K562 (cell line): ENCODE measurements around the gene CDK5RAP3. TPM values are rescaled to one million over a fixed set of nuclear protein-coding genes. Genes with fewer than 3 reads are reported as not detected.

ENCODE experiments used
- ATF7 ChIP-seq: fragments of 450-650 bp; IDR thresholded peaks from 2 replicates; pipeline ENCODE4 v1.7.1; 2014; ENCODE audit warnings: mild to moderate bottlenecking, moderate library complexity
- COPS2 ChIP-seq: fragments of 450-650 bp; conservative IDR thresholded peaks from 2 replicates; pipeline ENCODE4 v1.6.1; 2016; ENCODE audit warnings: mild to moderate bottlenecking, moderate library complexity
- E2F1 ChIP-seq: sonication (generic); formaldehyde crosslinking; IDR thresholded peaks from 2 replicates; pipeline ENCODE4 v1.8.1; 2023; ENCODE audit warnings: mild to moderate bottlenecking, missing genetic modification reagents, moderate library complexity
- FOXP1 ChIP-seq: sonication (generic); formaldehyde crosslinking; IDR thresholded peaks from 2 replicates; pipeline ENCODE4 v1.8.0; 2022; ENCODE audit warnings: mild to moderate bottlenecking, missing genetic modification reagents
- MEF2D ChIP-seq: conservative IDR thresholded peaks from 2 replicates; pipeline ENCODE4 v1.6.1; 2016; ENCODE audit warnings: low read depth, missing genetic modification characterization, missing compliant biosample characterization
- MLLT1 ChIP-seq, 2 experiments: fragments of 450-650 bp; IDR thresholded peaks; 2 replicates each; pipeline ENCODE4 v1.6.1; 2016
- NUFIP1 ChIP-seq: fragments of 450-650 bp; IDR thresholded peaks from 2 replicates; pipeline ENCODE4 v1.6.1; 2018; ENCODE audit not compliant: partially characterized antibody
- POLR2A ChIP-seq: fragments of 450-650 bp; conservative IDR thresholded peaks from 2 replicates; pipeline ENCODE4 v1.6.1; 2016
- PTTG1 ChIP-seq: fragments of 450-650 bp; IDR thresholded peaks from 2 replicates; pipeline ENCODE4 v1.6.1; 2016; ENCODE audit warnings: low read depth, mild to moderate bottlenecking, missing genetic modification characterization, missing compliant biosample characterization
- ZNF197 ChIP-seq: fragments of 200-800 bp; sonication (Bioruptor generic); IDR thresholded peaks from 2 replicates; pipeline ENCODE4 v1.6.1; 2016; ENCODE audit warnings: low read depth, missing genetic modification characterization, missing compliant biosample characterization
- ZNF41 ChIP-seq: fragments of 250-450 bp; sonication (Bioruptor Pico); conservative IDR thresholded peaks from 2 replicates; pipeline ENCODE4 v1.4.0; 2020; ENCODE audit warnings: mild to moderate bottlenecking
- ZNF740 ChIP-seq, 3 experiments: fragments of 200-800 bp in 1 of 3; sonication (Bioruptor generic) in 1 of 3; sonication (generic) in 1 of 3; formaldehyde crosslinking in 1 of 3; IDR thresholded peaks; 2 replicates each; pipeline versions ENCODE4 v1.6.1 to v1.8.0; 2016 to 2022; ENCODE audit warnings: mild to moderate bottlenecking in 2 of 3, missing compliant biosample characterization in 2 of 3, missing genetic modification characterization in 2 of 3, missing genetic modification reagents in 1 of 3
- ZSCAN32 ChIP-seq: fragments of 450-650 bp; formaldehyde crosslinking; IDR thresholded peaks from 2 replicates; pipeline ENCODE4 v1.4.0; 2020; ENCODE audit warnings: mild to moderate bottlenecking, moderate library complexity
- polyA plus RNA-seq, 8 experiments: library from polyadenylated mRNA; depleted of rRNA in 4 of 8; stranded (reverse) in 5 of 8; unstranded in 3 of 8; fragments of >200 nt; fragmentation: Nextera tagmentation in 2 of 8; fragmentation: Illumina TruSeq in 1 of 8; extraction: Ambion mirVana in 2 of 8; extraction: Trizol in 1 of 8; gene quantifications; 2 replicates each; pipeline versions ENCODE4 v1.2.1 to v1.2.3, GENCODE V29; 2011 to 2014; ENCODE audit warnings: inconsistent platforms in 1 of 8, missing spikeins in 1 of 8
- total RNA-seq, 7 experiments: library from RNA; depleted of rRNA in 6 of 7; stranded (reverse); fragments of >200 nt in 6 of 7; fragmentation: Illumina TruSeq in 2 of 7; extraction: Trizol in 2 of 7; gene quantifications; 2 replicates each; pipeline versions ENCODE4 v1.2.1 to v1.2.3, GENCODE V29; 2011 to 2021; ENCODE audit warnings: low replicate concordance in 1 of 7
- TF ChIP-seq, protein P1 (sequence below), 2 experiments: IDR thresholded peaks in 1 of 2; conservative IDR thresholded peaks in 1 of 2; 2 replicates each; pipeline ENCODE4 v1.6.1; 2016; ENCODE audit warnings: low read depth in 2 of 2, mild to moderate bottlenecking in 1 of 2, missing compliant biosample characterization in 1 of 2, missing genetic modification characterization in 1 of 2, moderate library complexity in 1 of 2
- TF ChIP-seq, protein P2 (sequence below): fragments of 200-400 bp; formaldehyde crosslinking; IDR thresholded peaks from 2 replicates; pipeline ENCODE4 v1.6.1; 2017; ENCODE audit warnings: mild to moderate bottlenecking, low read depth, low read length, moderate library complexity
- TF ChIP-seq, protein P3 (sequence below): fragments of 450-650 bp; formaldehyde crosslinking; IDR thresholded peaks from 2 replicates; pipeline ENCODE4 v1.4.0; 2022; ENCODE audit warnings: missing genetic modification characterization

CDK5RAP3 gene
- total and polyA plus RNA-seq, 9 of the 15 experiments (the other 6 are each of a cell fraction or from before 2014, with no cell fraction given) = 44.2 to 202 (median 91.5) TPM

DNA sequence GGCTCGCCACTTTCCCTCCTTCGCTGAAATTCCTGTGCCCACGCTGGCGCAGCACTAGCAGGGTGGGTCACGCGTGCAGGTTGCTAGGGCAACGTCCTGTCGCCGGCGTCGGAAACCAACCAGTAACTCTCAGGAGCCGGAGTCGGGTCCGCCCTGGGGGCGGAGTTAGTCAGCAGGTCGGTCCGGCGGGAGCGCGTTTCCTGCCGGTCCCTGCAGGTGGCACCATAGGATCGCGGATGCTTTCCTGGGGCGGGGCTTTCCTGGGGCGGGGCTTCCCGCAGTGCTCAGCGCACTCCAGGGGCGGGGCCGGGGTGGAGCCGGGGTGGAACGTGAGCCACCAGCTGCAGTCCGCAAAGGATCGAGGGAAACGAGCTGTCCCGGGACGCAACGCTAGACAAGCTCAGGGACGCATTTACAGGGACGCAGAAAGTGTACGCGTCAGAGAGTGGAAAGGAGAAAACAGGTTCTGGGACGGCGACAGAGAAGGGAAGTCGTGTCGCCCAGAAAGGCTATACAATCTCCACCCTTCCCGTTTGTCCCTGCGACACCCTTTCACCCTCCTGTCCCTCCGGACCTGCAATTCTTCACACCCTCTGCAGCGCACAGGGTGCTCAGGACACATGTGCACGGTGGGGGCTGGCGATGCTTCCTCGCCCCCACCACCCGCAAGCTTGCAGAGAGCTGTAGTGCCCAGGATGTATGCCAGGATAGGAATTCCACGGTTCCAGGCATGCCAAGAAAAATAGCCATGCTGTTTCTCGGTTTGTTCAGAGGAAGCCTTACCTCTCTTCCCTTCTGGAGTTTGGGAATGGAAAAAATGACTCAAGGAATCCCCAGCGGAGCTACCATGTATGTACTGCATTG, 54.4 kb downstream of the CDK5RAP3 start (continued):
- TF ChIP-seq, protein P1, sequence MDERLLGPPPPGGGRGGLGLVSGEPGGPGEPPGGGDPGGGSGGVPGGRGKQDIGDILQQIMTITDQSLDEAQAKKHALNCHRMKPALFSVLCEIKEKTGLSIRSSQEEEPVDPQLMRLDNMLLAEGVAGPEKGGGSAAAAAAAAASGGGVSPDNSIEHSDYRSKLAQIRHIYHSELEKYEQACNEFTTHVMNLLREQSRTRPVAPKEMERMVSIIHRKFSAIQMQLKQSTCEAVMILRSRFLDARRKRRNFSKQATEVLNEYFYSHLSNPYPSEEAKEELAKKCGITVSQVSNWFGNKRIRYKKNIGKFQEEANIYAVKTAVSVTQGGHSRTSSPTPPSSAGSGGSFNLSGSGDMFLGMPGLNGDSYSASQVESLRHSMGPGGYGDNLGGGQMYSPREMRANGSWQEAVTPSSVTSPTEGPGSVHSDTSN (CRISPR knock-in tag; IDR thresholded peaks at IDR 0.05; ENCODE audit: low read depth) = no peak
- TF ChIP-seq, protein P1 (tag; conservative IDR thresholded peaks at IDR 0.05; ENCODE audit: low read depth) = peak; percentile 85
- TF ChIP-seq E2F1 (CRISPR knock-in tag) (0 out of 2 replicates have a peak, but pooled peaks have one; percentile 14), ZNF41 (CRISPR knock-in tag) (no peak), ATF7 (peak; percentile 6; the same call in 1 of the 2 replicates), COPS2 (no peak), MEF2D (tag) (no peak), PTTG1 (tag) (no peak), POLR2A (no peak), ZNF740 (CRISPR knock-in tag; IDR thresholded peaks at IDR 0.05) (0 out of 2 replicates have a peak, but pooled peaks have one; percentile 33), ZNF740 (tag; IDR thresholded peaks at IDR 0.05) (no peak), ZSCAN32 (CRISPR knock-in tag) (no peak), ZNF197 (CRISPR knock-in tag) (no peak), NUFIP1 (no peak), FOXP1 (CRISPR knock-in tag) (peak; percentile 85; the same call in 1 of the 2 replicates), MLLT1 (IDR thresholded peaks at IDR 0.05) (no peak)
- TF ChIP-seq, protein P2, sequence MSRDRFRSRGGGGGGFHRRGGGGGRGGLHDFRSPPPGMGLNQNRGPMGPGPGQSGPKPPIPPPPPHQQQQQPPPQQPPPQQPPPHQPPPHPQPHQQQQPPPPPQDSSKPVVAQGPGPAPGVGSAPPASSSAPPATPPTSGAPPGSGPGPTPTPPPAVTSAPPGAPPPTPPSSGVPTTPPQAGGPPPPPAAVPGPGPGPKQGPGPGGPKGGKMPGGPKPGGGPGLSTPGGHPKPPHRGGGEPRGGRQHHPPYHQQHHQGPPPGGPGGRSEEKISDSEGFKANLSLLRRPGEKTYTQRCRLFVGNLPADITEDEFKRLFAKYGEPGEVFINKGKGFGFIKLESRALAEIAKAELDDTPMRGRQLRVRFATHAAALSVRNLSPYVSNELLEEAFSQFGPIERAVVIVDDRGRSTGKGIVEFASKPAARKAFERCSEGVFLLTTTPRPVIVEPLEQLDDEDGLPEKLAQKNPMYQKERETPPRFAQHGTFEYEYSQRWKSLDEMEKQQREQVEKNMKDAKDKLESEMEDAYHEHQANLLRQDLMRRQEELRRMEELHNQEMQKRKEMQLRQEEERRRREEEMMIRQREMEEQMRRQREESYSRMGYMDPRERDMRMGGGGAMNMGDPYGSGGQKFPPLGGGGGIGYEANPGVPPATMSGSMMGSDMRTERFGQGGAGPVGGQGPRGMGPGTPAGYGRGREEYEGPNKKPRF = no peak
- TF ChIP-seq, protein P3, sequence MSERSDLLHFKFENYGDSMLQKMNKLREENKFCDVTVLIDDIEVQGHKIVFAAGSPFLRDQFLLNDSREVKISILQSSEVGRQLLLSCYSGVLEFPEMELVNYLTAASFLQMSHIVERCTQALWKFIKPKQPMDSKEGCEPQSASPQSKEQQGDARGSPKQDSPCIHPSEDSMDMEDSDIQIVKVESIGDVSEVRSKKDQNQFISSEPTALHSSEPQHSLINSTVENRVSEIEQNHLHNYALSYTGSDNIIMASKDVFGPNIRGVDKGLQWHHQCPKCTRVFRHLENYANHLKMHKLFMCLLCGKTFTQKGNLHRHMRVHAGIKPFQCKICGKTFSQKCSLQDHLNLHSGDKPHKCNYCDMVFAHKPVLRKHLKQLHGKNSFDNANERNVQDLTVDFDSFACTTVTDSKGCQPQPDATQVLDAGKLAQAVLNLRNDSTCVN (CRISPR knock-in tag) = no peak
